Embryonic facial prominence (tissue), 1 donor: ENCODE data around the gene TANGO2.
"Not testable (repeated sequence)": the region's sequence is repeated elsewhere in the genome, so short reads cannot be mapped to it uniquely, and the experiment has no call there.

Experiments
- DNase-seq: peaks from one replicate; pipeline ENCODE4 v3.0.0-alpha.2; 2016; ENCODE audit errors: extremely low spot score

TANGO2 gene

GRCh38 chr22:20062766-20063083 is 41.8 kb downstream of the TANGO2 start:
- no peak for DNase-seq

- DNase-seq = no peak
These were observed 42.6 kb downstream of the TANGO2 start for GRCh38 chr22:20063271-20064139.

GRCh38 chr22:20064140-20064480 is 43.2 kb downstream of the TANGO2 start:
- no peak for DNase-seq

DNA sequence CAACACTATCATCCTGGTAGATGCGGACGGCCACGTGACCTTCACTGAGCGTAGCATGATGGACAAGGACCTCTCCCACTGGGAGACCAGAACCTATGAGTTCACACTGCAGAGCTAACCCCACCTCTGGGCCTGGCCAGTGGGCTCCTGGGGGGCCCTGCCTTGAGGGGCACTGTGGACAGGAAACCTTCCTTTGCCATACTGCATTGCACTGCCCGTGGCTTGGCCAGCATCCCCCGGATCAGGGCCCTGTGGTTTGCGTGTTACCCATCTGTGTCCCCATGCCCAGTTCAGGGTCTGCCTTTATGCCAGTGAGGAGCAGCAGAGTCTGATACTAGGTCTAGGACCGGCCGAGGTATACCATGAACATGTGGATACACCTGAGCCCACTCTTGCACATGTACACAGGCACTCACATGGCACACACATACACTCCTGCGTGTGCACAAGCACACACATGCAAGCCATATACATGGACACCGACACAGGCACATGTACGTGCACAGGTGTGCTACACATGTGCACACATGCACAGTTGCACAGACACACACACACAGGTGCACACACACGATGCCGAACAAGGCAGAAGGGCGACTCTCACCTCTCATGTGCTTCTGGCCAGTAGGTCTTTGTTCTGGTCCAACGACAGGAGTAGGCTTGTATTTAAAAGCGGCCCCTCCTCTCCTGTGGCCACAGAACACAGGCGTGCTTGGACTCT is 43.8 kb downstream of the TANGO2 start:
- no peak for DNase-seq

- DNase-seq = no peak
These were observed 45.1 kb downstream of the TANGO2 start for GRCh38 chr22:20065896-20066616.

GRCh38 chr22:20066617-20067383 is 45.9 kb downstream of the TANGO2 start:
- no peak for DNase-seq

- not testable (repeated sequence) for DNase-seq
These were observed 46.4 kb downstream of the TANGO2 start for GRCh38 chr22:20067384-20067682.

GRCh38 chr22:20068640-20069039 is 47.7 kb downstream of the TANGO2 start:
- no peak for DNase-seq

GRCh38 chr22:20069331-20070042 is 48.6 kb downstream of the TANGO2 start:
- DNase-seq = no peak

- no peak for DNase-seq
These were observed 50.6 kb downstream of the TANGO2 start for GRCh38 chr22:20071524-20071972.

DNA sequence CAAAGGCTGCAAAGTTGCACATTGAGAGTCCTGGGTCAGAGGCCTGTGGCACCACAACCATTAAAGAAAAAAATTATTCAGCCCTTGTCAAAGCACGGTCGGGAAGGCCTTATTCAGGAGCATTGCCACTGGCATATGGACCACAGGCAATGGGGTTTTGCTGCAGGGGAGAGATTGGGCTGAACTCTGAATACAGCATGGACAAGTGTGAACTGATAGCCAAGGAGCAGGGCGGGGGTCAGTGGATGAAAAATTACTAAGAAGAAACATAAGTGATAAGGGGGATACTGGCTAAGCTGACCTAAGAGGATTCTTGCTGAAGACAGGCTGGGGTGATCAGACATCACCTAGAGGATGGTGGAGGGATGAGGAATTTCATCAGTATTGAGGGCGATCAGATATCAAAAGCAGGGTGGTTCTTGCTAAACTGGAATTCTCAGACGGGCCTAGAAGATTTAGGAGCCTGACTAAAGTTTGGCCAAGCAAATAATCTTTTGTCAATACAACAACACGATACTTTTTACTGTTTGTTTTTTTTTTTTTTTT is 55.8 kb downstream of the TANGO2 start:
- no peak for DNase-seq

DNA sequence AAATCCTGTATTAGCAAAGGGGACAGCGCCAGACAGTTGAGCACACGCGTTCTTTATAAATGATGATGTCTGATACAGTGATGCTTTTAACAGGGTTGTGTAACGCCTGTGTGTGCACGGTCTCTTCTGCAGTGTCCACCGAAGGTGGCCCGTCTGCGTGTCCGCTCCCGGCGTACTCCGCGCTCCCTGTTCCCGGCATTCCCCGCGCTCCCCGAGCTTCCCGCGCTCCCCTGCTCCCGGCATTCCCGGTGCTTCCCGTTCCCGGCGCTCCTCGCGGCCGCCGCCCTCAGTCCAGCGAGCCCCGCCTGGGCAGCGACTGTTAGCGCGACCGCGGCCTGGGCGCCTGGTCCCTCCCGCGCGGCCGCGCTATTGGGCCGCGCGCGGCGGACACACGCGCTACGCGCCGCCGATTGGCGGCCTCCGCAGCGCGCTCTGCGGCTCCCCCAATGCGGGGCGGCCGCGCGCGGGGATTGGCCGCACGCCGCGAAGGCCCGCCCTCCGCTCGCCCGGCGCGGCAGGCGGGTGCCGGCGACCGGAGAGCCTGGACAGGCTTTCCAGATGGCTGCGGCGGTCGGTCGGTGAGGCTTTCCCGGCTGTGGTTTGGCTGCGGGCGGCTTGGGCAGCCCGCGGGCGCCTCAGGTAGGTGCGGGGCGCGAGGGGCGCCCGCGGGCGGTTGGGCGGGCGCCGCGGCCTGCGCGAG is 59.0 kb downstream of the TANGO2 start, which contains the start of gene DGCR8:
Gene DGCR8 (plus strand): TSS at position 497 of the 700 bp plus-strand sequence. CDS start 5,723 bp downstream, outside the sequence.
- peak; percentile 90 for DNase-seq

- DNase-seq = no peak
These were observed 59.5 kb downstream of the TANGO2 start for GRCh38 chr22:20080445-20080775.

DNA sequence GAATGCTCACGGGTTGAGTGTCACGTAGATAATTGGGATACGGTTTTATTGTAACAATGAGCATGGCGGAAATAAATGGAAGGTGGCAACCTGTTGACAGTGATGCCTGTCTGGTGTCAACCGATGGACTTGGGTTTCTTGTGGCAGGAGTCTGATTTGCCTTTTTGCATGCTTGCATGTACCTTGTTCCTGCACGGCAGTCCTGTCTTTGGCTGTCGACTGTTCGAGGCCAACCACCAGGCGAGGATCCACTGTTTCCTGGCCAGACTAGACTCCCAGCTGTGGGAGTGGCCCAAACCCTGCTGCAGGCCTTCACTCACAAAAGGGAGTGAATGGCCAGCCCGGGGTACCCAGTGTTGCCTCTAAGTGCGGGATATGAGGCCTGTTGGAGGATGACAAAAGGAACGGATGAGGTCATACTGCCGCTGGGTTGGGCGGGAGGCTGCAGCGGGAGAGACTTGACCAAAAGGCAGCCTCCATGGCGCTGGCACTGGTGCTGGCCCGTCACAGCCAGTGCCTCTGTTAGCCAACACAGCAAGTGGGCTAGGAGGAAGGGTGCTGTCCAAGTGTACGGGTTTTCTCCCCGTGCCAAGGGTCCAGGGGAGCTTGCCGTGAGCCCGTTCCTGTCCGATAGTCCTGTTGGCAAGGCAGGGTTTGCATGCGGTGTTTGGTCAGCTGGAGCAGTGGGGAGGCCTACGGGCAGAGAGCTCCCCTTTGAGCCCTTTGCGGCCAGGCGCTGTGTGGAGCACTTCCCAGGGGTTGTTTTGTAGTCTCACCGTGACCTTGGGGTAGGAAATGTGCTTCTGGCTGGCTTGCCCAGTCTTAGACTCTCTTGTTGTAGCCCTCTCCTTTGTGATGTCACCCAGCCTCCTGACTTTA is 60.1 kb downstream of the TANGO2 start:
- no peak for DNase-seq

GRCh38 chr22:20083157-20083890 is 62.4 kb downstream of the TANGO2 start:
- no peak for DNase-seq

- no peak for DNase-seq
These were observed 63.1 kb downstream of the TANGO2 start for GRCh38 chr22:20083891-20084546.

GRCh38 chr22:20084547-20085413 is 63.9 kb downstream of the TANGO2 start:
- DNase-seq = no peak
